NCI-H748 (cell line): ENCODE results near the gene STIMATE.

ENCODE experiments used
- DNase-seq: peaks from one replicate; lab custom pipeline; 2025; ENCODE audit not compliant: unreplicated experiment; lab: John Stamatoyannopoulos, UW

The STIMATE gene

DNA sequence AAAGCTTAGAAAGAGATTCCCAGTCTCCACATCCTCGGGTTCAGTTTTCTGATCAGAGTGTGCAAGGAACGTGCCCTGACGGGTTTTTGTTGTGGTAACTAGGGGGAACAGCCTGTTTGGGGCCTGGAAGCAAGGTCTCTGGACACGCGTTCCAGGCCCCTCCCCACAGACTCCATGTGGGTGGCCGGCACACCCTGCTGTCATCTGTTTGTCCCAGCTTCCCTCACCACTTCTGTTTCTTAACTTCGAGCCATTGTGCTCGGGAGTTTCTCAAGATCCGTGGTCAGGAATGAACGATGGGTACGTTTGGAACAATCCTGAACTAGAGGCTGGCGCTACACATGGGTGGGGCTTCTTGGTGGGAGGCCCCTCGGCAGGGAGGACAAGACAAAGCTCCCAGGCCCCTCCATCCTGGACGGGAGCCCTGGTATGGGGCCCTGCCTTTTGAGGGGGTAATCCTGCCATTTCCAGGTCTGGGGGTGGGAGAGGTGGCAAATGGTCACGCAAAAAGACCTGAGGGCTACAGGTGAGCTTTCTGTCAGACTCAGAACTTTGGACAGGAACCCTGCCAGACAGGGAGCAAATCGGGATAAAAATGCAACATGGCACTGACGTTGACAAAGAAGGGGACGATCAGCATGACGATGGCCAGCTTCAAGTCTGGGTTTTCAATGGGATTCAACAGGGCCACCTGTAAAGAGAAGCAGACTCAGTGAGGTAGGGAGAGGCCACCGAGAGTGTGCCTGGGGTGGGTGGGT lies 54.1 kb downstream of the STIMATE start:
- no peak for DNase-seq

DNA sequence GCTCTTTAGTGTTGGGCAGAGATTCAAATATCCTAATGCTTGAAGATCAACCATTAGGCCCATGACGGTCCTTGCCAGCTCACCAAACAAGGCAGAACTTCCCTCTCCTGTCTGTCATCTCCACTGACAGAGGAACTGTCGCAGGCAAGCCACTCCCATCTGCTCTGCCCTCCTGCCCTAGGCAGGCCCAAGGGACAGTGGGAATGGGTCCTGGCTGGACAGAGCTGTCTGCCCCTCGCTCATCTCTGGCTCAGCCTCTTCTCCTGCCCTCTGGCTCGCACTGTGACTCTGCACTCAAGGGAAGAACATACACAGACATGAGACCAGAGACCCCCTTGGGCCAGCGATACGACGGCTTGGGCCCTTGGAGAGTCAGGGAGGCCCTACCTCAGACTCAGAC lies 54.9 kb downstream of the STIMATE start:
- DNase-seq = no peak

- no peak for DNase-seq
Observed at GRCh38 chr3:52841981-52842340, 55.4 kb downstream of the STIMATE start.

GRCh38 chr3:52841211-52841980 lies 56.0 kb downstream of the STIMATE start:
- no peak for DNase-seq

DNA sequence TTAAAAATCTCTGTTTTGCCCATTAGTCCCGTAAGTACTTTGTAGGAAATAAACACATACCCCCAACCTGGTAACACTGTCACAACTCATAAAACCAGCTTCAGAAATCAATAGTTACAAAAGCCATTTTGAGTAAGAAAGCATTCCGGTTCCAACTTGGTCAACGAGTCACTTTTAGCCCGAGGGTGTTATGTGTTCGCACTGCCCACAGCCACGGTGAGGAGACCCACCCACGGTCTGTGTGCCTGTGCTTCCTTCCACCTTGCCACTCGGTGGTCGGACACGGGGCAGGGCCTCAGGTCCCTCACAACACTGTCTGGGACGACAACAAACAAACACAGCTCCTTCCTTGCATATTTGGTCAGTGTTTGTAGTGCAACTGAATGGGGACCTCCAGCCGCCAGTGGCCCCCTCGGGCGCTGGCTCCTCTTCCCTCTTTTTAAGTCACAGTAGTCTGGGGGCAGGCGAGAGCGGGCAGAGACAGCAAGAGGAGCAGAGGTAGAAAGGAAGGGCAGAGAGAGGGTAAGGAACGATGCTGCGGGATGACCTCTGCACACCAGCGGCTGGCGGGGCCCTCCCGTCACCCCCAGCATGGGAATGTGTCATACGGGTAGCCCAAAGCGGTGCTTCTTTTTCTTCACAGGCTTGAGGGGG lies 57.3 kb downstream of the STIMATE start:
- no peak for DNase-seq

DNA sequence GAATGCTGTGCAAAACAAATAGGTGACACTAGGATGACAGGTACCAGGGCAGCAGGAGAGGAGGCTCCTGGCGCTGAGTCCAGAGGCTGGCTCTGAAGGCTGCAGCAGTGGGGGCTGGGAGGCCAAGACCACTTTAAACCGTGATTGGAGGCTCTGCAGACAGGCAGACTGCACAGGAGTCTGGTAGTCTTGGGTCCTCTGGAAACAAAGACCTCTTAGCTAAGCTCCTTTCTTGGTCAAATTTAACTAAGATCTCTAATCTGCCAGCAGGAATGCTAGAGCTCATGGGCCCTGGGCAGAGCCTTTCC lies 58.1 kb downstream of the STIMATE start:
- DNase-seq = no peak

DNA sequence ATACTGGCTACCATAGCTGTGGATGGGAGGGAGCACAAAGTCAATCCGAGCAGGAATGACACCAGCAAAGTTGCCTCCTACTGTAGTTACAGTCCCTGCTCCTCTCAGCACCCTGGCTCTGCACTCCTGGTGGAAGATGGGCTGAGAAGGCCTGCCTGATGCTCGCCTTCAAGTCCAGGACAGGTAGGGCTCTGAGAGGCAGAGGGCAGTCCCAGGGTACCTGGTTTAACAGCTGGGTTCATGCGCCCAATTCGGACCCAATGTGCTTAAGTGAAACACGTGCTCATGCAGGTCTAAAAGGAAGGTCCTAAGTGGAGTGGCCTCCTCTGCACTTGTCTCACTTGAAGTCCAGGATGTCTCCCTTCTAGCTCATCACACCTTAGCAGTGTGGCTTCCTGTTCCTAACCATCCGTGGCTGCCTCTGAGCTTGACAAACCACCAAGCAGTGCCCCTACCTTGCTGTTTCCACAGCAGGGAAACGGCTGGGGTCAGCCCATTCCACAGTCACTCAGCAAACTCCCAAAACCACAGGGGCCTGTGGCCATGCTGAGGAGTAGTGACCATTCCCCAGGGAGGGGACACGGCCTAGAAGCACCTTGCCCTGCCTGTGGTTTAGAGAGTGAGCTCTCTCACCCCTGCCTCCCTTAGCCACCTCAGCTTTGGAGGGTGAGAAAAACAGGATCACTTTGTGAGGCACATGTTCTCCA lies 58.6 kb downstream of the STIMATE start:
- DNase-seq = no peak

- DNase-seq = no peak
Observed at GRCh38 chr3:52836986-52837385, 60.4 kb downstream of the STIMATE start.

- no peak for DNase-seq
Observed at GRCh38 chr3:52836471-52836845, 60.9 kb downstream of the STIMATE start.

- DNase-seq = no peak
Observed at GRCh38 chr3:52835766-52836470, 61.4 kb downstream of the STIMATE start.

GRCh38 chr3:52834871-52835501 lies 62.4 kb downstream of the STIMATE start, which contains the start of gene MUSTN1:
Gene MUSTN1 (minus strand): TSS chr3:52835019. CDS start chr3:52834948, 71 bp downstream.
- no peak for DNase-seq

GRCh38 chr3:52833202-52833601 lies 64.1 kb downstream of the STIMATE start:
- DNase-seq = no peak

- DNase-seq = peak; percentile 13
Observed at GRCh38 chr3:52831500-52832301, 65.6 kb downstream of the STIMATE start.

GRCh38 chr3:52830535-52831258 lies 66.7 kb downstream of the STIMATE start, which contains the start of gene ITIH4:
Gene ITIH4 (minus strand): TSS chr3:52830672. CDS start chr3:52830642, 30 bp downstream.
- DNase-seq = no peak

- no peak for DNase-seq
Observed at GRCh38 chr3:52829906-52830463, 67.4 kb downstream of the STIMATE start.

DNA sequence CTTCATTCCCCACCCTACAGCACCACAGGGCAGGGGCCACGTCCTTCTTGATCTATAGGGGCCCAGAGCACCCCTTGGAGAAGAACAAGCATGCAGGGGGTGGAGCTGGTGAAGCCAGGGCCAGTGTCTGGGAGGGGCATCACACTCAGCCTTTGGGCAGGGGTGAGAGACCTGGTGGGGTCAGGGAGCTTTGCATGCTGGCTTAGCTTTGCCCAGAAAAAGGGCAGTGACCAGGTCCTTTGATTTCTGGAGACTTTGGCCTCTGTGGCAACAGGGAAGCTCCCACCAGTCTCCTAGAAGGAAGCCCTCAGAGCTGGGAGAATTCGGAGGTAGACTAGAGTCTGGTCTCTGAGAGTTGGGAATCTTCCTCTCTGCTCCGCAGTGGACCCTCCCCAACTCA lies 67.9 kb downstream of the STIMATE start:
- DNase-seq = no peak

- no peak for DNase-seq
Observed at GRCh38 chr3:52827866-52828376, 69.4 kb downstream of the STIMATE start.

DNA sequence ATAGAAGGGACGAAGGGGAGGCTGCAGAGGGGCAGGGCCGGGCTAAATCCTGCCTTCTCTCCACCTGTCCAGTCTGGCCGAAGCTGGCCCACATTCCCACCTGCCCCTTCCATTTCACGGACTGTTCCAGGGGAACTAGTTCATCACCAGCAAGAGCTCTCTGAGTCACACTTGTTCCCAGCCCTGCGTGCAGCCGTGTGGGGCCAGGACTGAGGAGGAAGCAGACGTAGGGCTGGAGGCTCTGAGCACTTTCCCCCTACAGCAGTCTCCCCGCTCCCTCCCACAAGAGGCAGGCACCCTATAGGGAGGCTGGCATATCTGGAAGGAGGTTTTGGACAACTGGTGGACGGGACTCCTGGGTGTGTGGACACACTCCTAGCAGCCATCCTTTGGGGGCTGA lies 69.9 kb downstream of the STIMATE start:
- DNase-seq = no peak
